GM12891 (cell line): ENCODE data around the gene SCGB1D1.

Experiments used
- PAX5 ChIP-seq: IDR thresholded peaks from 2 replicates; pipeline ENCODE4 v1.6.1; 2011; ENCODE audit warnings: low read length, moderate library complexity, mild to moderate bottlenecking; ENCODE audit not compliant: insufficient read depth, severe bottlenecking
- POLR2A ChIP-seq: IDR thresholded peaks from 2 replicates; pipeline ENCODE4 v1.6.1; 2011; ENCODE audit warnings: low read depth, low read length, control low read depth
- POLR2AphosphoS5 ChIP-seq: IDR thresholded peaks from 2 replicates; pipeline ENCODE4 v1.6.1; 2011; ENCODE audit warnings: low read depth, low read length, control low read depth
- SPI1 ChIP-seq: IDR thresholded peaks from 2 replicates; pipeline ENCODE4 v1.6.1; 2011; ENCODE audit warnings: low read depth, low read length, control low read depth
- TAF1 ChIP-seq: IDR thresholded peaks from 2 replicates; pipeline ENCODE4 v1.6.1; 2011; ENCODE audit warnings: low read depth, low read length, control low read depth

GRCh38 chr11:62172294-62172693, 17.7 kb upstream of the SCGB1D1 start:
- no peak for TF ChIP-seq PAX5
- no peak for TF ChIP-seq POLR2A
- TF ChIP-seq POLR2AphosphoS5 = no peak
- TF ChIP-seq TAF1 = no peak
- TF ChIP-seq SPI1 = no peak
